ENCODE results near the gene TNRC6C. TPM values are rescaled to one million over a fixed set of nuclear protein-coding genes. Genes with fewer than 3 reads are reported as not detected.
"Not testable (repeated sequence)": the region's sequence is repeated elsewhere in the genome, so short reads cannot be mapped to it uniquely, and the experiment has no call there.

The TNRC6C gene
- total RNA-seq, 4 donors from 2014 or later = 4.8 to 14.5 (median 11.6) TPM

- no peaks in the 10 kb centered on the region for H3K4me1 ChIP-seq
- no peak overlapping the region for H3K27ac ChIP-seq
- H3K27me3 ChIP-seq = no peaks in the 10 kb centered on the region
- H3K9me3 ChIP-seq = no peaks in the 10 kb centered on the region
- no peak for TF ChIP-seq POLR2A (IDR thresholded peaks at IDR 0.05)
- TF ChIP-seq, protein P1, sequence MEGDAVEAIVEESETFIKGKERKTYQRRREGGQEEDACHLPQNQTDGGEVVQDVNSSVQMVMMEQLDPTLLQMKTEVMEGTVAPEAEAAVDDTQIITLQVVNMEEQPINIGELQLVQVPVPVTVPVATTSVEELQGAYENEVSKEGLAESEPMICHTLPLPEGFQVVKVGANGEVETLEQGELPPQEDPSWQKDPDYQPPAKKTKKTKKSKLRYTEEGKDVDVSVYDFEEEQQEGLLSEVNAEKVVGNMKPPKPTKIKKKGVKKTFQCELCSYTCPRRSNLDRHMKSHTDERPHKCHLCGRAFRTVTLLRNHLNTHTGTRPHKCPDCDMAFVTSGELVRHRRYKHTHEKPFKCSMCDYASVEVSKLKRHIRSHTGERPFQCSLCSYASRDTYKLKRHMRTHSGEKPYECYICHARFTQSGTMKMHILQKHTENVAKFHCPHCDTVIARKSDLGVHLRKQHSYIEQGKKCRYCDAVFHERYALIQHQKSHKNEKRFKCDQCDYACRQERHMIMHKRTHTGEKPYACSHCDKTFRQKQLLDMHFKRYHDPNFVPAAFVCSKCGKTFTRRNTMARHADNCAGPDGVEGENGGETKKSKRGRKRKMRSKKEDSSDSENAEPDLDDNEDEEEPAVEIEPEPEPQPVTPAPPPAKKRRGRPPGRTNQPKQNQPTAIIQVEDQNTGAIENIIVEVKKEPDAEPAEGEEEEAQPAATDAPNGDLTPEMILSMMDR (IDR thresholded peaks at IDR 0.05) = no peak
- no peak for TF ChIP-seq POLR2AphosphoS5 (IDR thresholded peaks at IDR 0.05)
- TF ChIP-seq EP300 (IDR thresholded peaks at IDR 0.05) = no peak
- no peak for DNase-seq (ENCODE audit: low spot score in 2 of 2)
- peaks cover 17% of the 10 kb centered on the region for H3K36me3 ChIP-seq
- no peak overlapping the region for H3K4me3 ChIP-seq
Measured at GRCh38 chr17:78063489-78063888, 105.0 kb downstream of the TNRC6C start.

- H3K36me3 ChIP-seq = peaks cover 29% of the 10 kb centered on the region
- no peak overlapping the region for H3K27ac ChIP-seq
- no peaks in the 10 kb centered on the region for H3K4me1 ChIP-seq
- WGBS = 100% methylated on average over 4 of the region's 4 CpGs
- no peaks in the 10 kb centered on the region for H3K27me3 ChIP-seq
- no peaks in the 10 kb centered on the region for H3K9me3 ChIP-seq
- TF ChIP-seq, protein P1 (IDR thresholded peaks at IDR 0.05) = no peak
- no peak for TF ChIP-seq EP300 (IDR thresholded peaks at IDR 0.05)
- TF ChIP-seq POLR2AphosphoS5 (IDR thresholded peaks at IDR 0.05) = no peak
- no peak for TF ChIP-seq POLR2A (IDR thresholded peaks at IDR 0.05)
- H3K4me3 ChIP-seq = no peak overlapping the region
- no peak for DNase-seq (ENCODE audit: low spot score in 2 of 2)
Measured at GRCh38 chr17:78064708-78065107, 106.2 kb downstream of the TNRC6C start.

DNA sequence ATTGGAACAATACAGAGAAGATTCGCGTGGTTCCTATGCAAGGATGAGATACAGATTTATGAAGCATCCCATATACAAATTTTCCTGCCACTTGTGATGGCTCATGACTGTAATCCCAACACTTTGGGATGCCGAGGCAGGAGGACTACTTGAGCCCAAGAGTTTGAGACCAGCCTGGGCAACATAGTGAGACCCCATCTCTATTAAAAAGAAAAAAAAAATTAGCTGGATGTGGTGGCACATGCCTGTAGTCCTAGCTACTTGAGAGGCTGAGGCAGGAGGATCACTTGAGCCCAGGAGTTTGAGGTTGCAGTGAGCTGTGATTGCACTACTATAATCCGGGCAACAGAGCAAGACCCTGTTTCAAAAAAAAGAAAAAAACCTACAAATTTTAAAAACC lies 108.5 kb downstream of the TNRC6C start:
- 96% methylated on average over 4 of the region's 4 CpGs for WGBS
- peaks cover 50% of the 10 kb centered on the region for H3K36me3 ChIP-seq
- H3K9me3 ChIP-seq; H3K4me3 ChIP-seq; H3K27me3 ChIP-seq; H3K27ac ChIP-seq; DNase-seq (ENCODE audit: low spot score in 2 of 2); H3K4me1 ChIP-seq: not testable (repeated sequence)

GRCh38 chr17:78069695-78070094 lies 111.2 kb downstream of the TNRC6C start:
- H3K27ac ChIP-seq = no peak overlapping the region
- no peaks in the 10 kb centered on the region for H3K27me3 ChIP-seq
- TF ChIP-seq, protein P1 (IDR thresholded peaks at IDR 0.05) = no peak
- TF ChIP-seq POLR2A (IDR thresholded peaks at IDR 0.05) (no peak), POLR2AphosphoS5 (IDR thresholded peaks at IDR 0.05) (no peak), EP300 (IDR thresholded peaks at IDR 0.05) (no peak)
- H3K4me3 ChIP-seq = no peak overlapping the region
- DNase-seq (ENCODE audit: low spot score in 2 of 2) = no peak
- no peaks in the 10 kb centered on the region for H3K9me3 ChIP-seq
- peaks cover 76% of the 10 kb centered on the region for H3K36me3 ChIP-seq
- 69% methylated on average over 4 of the region's 4 CpGs for WGBS
- H3K4me1 ChIP-seq = no peaks in the 10 kb centered on the region

DNA sequence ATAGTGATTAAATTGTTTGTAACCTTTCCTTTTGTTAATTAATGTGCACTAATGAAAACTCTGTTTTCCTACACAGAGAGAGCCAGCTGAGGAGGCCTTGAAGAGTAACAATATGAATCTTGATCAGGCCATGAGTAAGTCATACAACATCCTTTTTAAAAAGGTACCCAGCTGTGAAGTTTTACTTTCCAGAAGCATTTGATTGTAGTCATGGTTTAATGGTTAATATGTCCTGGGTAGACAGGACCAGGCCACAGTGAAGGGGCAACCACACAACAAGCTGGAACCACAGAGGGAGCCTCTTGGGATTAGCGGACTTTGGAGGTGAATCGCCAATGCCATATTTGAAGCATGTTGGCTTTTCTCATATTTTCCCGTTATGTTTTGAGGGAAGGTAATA lies 114.5 kb downstream of the TNRC6C start:
- TF ChIP-seq POLR2AphosphoS5 (IDR thresholded peaks at IDR 0.05) = no peak
- no peak for TF ChIP-seq EP300 (IDR thresholded peaks at IDR 0.05)
- TF ChIP-seq, protein P1 (IDR thresholded peaks at IDR 0.05) = no peak
- no peak for TF ChIP-seq POLR2A (IDR thresholded peaks at IDR 0.05)
- peaks cover 97% of the 10 kb centered on the region for H3K36me3 ChIP-seq
- 100% methylated on average over 3 of the region's 3 CpGs for WGBS
- H3K9me3 ChIP-seq = no peaks in the 10 kb centered on the region
- no peaks in the 10 kb centered on the region for H3K4me1 ChIP-seq
- H3K27me3 ChIP-seq = no peaks in the 10 kb centered on the region
- no peak for DNase-seq (ENCODE audit: low spot score in 2 of 2)
- H3K4me3 ChIP-seq = no peak overlapping the region
- no peak overlapping the region for H3K27ac ChIP-seq

DNA sequence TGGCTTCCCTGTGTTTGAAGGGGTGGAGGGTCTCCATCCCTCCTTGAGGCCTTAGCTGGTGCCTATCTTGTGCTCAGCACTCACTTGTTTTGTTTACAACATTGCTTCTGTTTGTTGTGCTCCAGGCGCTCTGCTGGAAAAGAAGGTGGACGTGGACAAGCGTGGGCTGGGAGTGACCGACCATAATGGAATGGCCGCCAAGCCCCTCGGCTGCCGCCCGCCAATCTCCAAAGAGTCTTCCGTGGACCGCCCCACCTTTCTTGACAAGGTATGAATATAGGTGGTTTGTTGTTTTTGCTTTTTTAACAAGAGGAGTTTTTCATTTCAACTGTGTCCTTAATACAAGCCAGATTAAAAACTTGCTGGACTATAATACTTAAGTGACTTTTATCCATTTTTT lies 116.5 kb downstream of the TNRC6C start:
- TF ChIP-seq, protein P1 (IDR thresholded peaks at IDR 0.05) = no peak
- TF ChIP-seq POLR2A (IDR thresholded peaks at IDR 0.05) (no peak), POLR2AphosphoS5 (IDR thresholded peaks at IDR 0.05) (no peak), EP300 (IDR thresholded peaks at IDR 0.05) (no peak)
- Histone ChIP-seq H3K27me3 (no peaks in the 10 kb centered on the region), H3K27ac (no peak overlapping the region), H3K36me3 (peaks cover 98% of the 10 kb centered on the region), H3K4me1 (no peaks in the 10 kb centered on the region), H3K4me3 (no peak overlapping the region), H3K9me3 (no peaks in the 10 kb centered on the region)
- WGBS = 97% methylated on average over 10 of the region's 10 CpGs
- no peak for DNase-seq (ENCODE audit: low spot score in 2 of 2)

All from suprapubic skin (tissue), 4 donors.